Stimulated activated CD4-positive, alpha-beta T cell treated with anti-CD3 and anti-CD28 coated beads, Interleukin-1b, Interleukin-23, amount 100 ng/mL, for 4 hours (primary cell): ENCODE data around the gene SETD2.
"Not testable (repeated sequence)": the region's sequence is repeated elsewhere in the genome, so short reads cannot be mapped to it uniquely, and the experiment has no call there.

Experiments used
- DNase-seq, 2 donors: peaks; one replicate each; pipeline ENCODE4 v3.0.0-alpha.2; 2020; ENCODE audit warnings: low read depth in 2 of 2

Gene SETD2, protein sequence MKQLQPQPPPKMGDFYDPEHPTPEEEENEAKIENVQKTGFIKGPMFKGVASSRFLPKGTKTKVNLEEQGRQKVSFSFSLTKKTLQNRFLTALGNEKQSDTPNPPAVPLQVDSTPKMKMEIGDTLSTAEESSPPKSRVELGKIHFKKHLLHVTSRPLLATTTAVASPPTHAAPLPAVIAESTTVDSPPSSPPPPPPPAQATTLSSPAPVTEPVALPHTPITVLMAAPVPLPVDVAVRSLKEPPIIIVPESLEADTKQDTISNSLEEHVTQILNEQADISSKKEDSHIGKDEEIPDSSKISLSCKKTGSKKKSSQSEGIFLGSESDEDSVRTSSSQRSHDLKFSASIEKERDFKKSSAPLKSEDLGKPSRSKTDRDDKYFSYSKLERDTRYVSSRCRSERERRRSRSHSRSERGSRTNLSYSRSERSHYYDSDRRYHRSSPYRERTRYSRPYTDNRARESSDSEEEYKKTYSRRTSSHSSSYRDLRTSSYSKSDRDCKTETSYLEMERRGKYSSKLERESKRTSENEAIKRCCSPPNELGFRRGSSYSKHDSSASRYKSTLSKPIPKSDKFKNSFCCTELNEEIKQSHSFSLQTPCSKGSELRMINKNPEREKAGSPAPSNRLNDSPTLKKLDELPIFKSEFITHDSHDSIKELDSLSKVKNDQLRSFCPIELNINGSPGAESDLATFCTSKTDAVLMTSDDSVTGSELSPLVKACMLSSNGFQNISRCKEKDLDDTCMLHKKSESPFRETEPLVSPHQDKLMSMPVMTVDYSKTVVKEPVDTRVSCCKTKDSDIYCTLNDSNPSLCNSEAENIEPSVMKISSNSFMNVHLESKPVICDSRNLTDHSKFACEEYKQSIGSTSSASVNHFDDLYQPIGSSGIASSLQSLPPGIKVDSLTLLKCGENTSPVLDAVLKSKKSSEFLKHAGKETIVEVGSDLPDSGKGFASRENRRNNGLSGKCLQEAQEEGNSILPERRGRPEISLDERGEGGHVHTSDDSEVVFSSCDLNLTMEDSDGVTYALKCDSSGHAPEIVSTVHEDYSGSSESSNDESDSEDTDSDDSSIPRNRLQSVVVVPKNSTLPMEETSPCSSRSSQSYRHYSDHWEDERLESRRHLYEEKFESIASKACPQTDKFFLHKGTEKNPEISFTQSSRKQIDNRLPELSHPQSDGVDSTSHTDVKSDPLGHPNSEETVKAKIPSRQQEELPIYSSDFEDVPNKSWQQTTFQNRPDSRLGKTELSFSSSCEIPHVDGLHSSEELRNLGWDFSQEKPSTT (N-terminal part only)

DNA sequence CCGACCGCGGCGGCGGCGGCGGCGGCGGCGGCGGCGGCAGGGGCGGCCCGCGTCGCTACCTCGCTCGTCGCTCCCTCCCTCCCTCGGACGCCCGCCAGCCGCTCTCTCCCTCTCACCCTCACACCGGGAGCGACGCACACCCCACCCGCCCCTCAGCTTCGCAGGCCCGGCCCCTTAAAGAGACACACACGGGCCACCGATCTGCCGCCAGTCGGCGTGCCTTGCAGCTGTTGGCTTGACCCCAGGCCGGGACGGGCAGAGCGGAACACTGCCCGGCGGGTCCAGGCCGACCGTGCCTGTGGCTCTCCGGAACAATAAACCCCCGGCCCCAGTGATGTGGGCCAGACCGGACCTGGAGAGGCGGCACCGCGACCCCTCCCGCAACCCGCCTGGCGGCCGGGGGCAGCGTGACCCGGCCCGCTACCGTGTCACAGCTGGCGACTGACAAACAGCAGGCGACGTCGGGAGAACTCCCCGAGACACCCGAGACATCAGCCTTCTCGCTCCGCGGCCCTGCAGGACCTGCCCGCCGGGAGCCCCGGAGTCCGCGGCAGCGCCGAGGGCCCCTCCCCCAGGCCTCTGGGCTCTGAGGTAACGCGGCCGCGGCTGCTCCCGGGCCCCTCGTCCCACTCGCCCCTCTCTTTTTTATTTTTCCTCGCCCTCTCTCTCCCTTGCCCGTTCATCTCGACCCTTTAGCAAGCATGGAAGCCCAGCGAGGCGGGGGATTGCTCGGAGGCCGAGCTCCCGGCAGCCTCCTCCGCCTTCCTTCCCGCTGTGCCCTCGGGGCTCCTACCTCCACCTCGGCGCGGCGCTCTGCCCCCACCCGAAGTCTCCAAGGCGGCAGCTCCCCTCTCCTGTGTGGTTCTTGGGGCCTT lies at the start of gene SETD2:
Gene SETD2, minus strand, starts transcription at position 107 of the 875 bp plus-strand sequence. CDS start 189 bp downstream, outside the sequence.
- peak; percentile 73 to 78 for DNase-seq

DNA sequence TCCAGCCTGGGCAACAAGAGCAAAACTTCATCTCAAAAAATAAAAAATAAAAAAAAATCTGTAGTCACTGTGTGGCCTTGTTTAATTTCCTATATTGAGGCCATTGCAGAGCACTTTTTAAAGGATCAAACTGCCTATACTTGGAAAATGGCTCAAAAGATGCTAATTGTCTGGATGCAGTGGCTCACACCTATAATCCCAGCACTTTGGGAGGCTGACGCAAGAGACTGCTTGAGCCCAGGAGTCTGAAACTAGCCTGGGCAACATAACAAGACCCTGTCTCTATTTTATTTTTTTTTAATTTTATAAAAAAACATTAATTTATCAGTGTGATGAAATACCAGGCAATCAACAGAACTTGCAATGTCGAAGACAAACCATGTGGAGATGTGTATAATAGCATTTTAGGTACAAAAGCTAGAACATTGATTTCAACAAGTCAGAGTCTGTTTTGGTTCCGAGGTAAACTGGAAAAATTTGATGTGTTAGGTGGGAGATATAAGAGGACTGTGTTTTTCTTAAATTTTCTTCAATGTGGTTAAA lies 47.0 kb upstream of the SETD2 start:
- DNase-seq, result no peak

DNA sequence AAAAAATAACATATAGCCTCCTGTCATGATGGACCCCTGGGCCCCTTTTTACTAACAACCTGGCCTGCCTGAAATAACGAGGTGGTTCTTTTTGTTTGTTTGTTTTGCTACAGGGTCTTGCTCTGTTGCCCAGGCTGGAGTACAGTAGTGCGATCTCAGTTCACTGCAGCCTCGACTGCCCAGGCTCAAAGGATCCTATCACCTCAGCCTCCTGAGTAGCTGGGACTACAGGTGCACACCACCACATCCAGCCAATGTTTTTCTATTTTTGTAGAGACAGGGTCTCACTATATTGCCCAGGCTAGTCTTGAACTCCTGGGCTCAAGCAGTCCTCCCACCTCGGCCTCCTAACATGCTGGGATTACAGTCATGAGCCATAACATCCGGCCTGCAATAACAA lies 42.1 kb upstream of the SETD2 start:
- not testable (repeated sequence) for DNase-seq

DNA sequence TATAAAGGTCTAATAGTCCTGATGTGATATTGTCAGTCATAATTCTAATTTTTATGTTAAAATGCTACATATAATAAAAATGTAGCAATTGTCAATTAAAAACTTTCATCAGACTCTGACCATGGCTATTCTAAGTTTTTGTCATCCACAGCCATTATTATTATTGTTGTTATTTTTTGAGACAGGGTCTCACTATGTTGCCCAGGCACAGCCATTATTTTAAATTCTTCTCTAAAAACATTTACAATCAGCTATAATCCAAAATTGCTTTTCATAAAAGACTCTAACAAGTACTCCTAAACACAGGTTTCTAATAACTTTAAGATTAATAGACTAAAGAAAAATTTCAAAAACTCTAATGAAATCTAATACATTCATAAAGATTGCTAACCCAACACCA lies 41.0 kb upstream of the SETD2 start:
- no peak for DNase-seq

DNA sequence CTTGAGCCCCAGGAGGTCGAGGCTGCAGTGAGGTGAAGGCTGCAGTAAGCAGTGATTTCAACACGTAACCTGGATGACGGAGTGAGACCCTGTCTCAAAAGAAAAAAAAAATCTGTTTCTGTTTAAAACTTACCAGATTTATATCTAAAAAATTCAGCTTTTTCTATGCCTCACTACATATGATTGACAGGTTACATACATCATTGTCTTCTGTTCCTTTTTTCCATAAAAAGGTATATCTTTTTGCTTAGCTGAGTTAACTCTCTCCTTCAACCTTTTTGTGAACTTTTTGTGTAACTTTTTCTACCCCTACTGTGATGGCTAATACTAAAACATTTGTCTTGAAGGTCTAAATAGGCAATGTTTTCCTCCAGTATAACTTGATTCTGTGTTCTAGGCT lies 38.6 kb upstream of the SETD2 start:
- DNase-seq, result no peak

DNA sequence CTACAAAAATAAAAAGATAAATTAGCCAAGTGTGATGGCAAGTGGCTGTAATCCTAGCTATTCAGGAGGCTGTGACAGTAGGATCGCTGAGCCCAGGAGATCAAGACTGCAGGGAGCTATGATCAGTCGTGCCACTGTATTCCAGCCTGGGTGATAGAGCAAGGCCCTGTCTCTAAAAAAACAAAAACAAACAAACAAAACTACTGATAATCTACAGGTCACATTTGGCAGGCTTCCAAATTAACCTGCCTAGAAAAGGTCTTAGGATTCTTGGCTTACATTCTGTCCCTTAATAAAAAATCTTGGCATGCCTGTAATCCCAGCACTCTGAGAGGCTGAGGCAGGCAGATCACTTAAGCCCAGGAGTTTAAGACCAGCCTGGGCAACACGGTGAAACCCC lies 33.4 kb upstream of the SETD2 start:
- no peak for DNase-seq

DNA sequence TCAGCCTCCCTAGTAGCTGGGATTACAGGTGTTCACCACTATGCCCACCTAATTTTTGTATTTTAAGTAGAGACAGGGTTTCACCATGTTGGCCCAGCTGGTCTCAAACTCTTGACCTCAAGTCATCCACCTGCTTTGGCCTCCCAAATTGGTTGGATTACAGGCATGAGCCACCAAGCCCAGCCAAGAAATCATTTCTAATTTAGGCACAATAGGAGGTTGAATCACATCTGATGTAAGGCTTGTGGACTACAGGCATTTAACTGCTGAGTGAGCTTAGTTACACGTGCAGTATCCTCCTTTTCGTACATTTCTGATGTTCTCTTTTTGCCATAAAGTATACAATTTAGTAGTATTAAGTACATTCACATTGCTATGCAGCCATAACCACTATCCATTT lies 31.1 kb upstream of the SETD2 start:
- DNase-seq, result no peak

DNA sequence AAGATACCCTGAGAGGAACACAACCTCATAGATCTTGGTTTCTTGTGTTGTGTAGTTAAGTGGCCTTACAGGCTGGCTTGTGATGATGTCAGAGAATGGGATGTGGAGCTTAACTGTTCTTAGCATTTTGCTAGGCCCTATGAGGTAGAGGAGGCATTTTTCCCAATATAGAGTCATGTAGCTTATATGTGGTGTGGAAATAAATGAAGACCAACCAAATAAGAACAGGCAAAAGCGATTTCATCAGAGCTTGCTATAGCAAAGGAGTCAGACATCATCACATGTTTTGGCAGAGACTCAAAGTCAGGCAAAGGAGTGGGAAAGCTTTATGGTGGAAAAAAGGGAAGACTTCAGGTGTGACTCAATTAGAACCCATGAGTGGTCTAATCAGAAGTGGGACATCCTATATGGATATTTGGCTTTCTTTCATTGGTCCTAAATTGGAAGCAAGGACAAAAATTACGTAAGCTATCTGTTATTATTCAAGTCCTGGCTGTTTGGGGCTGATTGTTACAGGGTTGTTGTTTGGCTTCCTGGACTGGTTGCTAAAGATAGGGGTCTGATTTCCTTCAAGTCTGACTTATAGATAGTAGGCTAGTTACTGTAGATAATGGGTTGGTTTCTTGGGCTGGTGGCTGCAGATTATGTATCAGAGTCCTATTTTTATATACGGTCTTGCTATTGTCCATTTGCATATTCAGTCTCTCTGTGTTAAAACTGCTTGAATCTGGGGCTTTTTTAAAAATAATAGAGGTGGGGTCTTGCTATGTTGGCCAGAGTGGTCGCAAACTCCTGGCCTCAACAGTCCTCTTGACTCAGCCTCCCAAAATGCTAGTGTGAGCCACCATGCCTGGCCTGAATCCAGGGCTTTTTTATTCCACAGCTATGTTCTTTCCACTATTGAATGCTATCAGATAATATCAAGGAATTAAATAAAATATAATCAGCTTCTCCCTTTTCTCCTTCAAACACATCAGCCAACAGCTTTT lies 30.3 kb upstream of the SETD2 start:
- DNase-seq, result no peak

DNA sequence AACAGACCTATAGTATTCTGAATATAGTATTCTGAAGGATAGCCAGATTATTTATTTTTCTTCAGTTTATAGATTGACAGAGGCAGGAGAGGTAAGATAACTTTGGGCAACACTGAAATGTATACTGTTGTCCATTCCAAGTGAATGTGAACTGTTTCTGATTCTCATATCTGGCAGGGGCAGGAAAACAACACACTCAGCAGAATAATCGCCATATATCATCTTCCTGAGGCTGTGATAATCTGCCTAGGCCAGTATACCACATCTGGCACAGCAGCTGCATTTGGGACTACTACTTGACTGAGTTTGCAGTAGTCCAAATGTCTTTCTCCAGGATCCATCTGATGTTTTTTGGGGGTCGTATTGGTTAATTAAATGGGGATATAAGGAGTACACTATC lies 22.4 kb upstream of the SETD2 start:
- no peak for DNase-seq

DNA sequence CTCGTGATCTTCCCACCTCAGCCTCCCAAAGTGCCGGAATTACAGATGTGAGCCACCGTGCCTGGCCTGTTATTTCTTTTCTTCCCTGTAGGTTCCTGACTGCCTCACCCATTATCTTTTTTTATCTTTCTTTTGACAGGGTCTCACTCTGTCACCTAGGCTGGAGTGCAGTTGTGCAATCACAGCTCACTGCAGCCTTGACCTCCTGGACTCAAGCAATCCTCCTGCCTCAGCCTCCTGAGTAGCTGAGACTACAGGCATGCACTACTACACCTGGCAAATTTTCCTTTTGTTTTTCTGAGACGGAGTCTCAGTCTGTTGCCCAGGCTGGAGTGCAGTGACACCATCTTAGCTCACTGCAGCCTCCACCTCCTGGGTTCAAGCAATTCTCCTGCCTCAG lies 17.8 kb upstream of the SETD2 start:
- not testable (repeated sequence) for DNase-seq

DNA sequence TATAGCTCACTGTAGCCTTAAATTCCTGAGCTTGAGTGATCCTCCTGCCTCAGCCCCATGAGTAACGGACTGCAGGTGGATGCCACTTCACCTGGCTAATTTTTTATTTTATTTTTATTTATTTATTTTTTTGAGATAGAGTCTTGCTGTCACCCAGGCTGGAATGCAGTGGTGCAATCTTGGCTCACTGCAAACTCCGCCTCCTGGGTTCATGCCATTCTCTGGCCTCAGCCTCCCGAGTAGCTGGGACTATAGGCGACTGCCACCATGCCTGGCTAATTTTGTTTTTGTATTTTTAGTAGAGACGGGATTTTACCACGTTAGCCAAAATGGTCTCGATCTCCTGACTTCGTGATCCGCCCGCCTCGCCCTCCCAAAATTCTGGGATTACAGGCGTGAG lies 16.1 kb upstream of the SETD2 start:
- DNase-seq, result not testable (repeated sequence)

DNA sequence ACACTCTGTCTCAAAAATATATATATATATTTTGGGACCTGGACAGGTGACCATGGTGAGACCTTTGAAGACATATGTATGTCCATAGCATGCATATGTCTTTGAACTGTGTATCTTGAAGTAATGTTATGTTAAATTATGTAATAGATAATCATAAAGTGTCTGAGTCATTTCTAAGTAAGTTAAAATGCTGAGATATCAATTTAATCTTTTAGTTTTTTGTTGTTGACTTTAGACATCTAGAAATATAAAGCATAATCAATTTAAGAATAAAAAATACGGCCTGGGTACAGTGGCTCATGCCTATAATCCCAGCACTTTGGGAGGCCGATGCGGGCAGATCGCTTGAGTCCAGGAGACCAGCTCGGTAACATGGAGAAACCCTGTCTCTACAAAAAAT lies 12.7 kb upstream of the SETD2 start:
- no peak for DNase-seq

DNA sequence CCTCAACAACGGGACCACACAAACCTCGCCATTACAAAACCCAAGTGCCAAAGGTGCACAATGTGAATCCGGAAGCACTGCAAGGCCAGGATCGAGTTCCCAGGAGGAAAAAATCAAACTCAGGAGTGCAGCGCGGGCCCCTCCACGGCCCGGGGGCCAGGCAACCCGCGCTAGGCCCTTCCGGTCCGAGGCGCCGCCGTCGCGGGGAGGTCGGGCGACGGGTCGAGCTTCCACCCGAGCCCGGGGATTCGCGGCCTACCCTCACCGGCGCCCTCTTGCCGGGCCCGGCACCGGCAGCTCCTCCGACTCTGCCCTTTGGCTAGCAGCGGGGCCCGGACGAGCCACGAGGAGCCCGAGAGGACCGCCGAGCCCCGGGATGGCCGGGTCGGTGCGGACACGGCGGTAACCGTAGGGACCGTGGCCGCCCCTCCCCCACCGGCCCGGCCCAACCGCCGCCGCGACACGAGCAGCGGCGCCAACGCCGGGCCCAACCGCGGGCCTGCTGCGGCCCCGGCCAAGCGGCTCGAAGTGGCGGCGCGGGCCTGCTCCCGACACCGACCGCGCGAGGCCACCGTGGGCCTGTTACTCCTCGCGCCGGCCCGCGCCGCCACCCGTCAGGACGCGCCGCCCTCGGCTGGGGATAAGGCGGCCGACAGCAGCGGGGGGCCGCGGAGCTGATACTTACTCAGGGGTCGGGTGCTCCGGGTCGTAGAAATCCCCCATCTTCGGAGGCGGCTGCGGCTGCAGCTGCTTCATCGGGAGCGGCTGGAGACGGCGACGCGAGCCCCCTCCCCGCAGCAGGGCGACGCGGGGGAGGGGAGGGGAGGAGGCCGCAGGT lies 525 bp downstream of the SETD2 start:
- peak; percentile 36 to 52 for DNase-seq

DNA sequence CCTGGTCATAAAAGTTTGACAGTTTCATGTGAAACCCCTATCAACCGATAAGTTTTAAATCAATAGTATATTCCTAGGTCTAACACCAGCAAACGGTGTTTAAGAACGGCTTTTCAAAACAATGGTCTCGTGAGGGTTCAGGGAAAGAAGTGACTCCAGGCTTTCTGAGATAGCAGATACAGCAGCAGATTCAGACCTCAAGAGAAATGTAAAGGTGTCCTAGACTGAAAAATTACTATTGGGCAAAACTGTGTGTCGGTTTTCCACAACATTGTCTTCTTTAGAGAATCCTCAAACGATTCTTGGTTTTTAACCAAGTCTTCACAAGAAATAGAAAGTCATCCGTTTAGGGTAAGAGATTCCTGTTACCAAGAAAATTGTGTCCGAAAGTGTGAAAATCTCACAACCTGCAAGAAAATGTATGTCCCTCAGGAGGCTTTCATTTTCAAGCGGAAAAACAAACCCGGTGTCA lies 1.2 kb downstream of the SETD2 start:
- no peak for DNase-seq

DNA sequence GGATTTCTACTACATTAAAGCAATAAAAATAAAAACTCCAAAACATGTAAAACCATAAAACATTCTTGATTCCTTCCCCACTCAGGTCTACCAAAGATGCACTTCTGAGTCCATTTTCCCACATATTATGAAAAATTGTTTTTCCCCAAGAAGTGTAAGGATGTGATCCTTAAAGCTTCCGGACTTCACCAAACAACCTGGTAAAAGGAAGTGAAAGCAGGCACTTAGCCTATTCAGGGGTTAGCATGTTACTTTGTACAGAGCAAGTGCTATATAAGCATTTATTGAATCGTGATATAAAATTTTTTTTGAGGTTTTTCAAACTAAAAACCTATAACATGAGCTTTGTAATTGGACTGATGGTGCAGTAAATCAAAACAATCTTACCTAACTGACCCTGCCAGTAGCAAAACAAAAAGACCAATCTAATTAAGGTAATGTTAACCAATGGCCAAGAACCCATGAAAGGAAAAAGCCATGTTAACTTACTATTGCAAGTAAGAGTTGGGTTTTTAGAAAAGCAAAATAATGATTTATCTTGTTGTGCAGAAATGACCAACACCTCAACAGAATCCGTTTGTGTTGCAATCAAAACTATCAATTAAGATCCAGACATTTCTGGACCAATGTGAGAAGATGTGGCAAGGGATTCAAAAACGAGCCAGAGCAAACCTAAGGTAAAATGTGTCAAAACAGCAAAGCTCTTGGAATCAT lies 1.8 kb downstream of the SETD2 start:
- DNase-seq, result no peak

DNA sequence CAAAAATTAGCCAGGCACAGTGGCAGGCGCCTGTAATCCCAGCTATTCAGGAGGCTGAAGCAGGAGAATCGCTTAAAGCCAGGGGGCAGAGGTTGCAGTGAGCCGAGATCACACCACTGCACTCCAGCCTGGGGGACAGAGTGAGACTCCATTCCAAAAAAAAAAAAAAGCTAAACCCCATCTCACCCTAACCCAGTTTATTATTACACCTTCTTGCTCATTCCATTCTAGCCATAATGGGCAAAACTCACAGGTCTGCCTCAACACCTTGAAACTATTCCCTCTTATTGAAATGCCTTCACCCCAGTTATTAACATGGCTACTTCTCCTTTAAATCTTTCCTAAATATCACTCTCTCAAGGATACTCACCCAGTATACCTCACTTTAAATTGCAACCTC lies 4.1 kb downstream of the SETD2 start:
- no peak for DNase-seq

DNA sequence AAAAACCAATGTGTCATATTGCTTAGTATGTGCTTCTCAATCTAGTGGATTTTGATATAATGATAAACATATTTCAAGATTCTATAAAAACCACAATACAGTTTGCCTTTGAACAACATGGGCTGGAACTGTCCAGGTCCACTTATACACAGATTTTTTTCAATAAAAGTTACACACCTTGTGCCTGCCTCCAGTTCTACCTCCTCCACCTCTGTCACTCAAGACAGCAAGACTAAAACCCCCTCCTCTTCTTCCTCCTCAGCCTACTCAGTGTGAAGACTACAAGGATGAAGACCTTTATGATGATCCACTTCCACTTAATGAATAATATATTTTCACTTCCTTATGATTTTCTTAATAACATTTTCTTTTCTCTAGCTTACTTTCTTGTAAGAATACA lies 5.7 kb downstream of the SETD2 start:
- DNase-seq, result no peak

DNA sequence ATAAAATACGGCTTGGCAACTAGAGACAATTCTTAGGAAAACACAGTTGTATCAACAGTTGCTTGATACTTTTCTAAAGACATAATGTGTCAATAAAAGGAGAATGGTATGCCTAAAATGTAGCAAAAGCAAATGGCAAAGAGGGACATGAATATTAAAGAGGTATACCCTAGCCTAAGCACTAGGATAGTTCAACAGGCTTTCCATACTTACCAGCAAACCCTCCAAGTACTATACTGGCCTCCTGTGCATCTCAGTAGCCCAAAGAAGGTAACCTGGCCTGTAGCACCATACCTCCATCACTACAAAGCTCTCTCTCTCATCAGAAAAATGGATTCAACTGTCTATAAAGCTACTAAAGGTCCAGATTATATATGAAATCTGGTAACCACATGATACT lies 7.5 kb downstream of the SETD2 start:
- DNase-seq, result no peak
